Tibial nerve (tissue), 4 donors: Measurements from ENCODE around the gene HOXD13. TPM values are rescaled to one million over a fixed set of nuclear protein-coding genes. Genes with fewer than 3 reads are reported as not detected.

ENCODE experiments used
- DNase-seq, 2 donors: peaks; one replicate each; pipeline ENCODE4 v3.0.0-alpha.2; 2019; ENCODE audit warnings: low spot score in 2 of 2
- H3K27ac ChIP-seq, 4 donors: fragments of 200-600 bp; sonication (generic) in 3 of 4; one replicate each; pipeline ENCODE4 v1.5.1; 2017 to 2019; ENCODE audit warnings: mild to moderate bottlenecking in 1 of 4
- H3K27me3 ChIP-seq, 2 donors: fragments of 200-600 bp; sonication (generic) in 1 of 2; one replicate each; pipeline versions ENCODE4 v1.5.1 to v1.6.0; 2017 to 2019
- H3K36me3 ChIP-seq, 3 donors: fragments of 200-600 bp; sonication (generic); one replicate each; pipeline ENCODE4 v1.5.1; 2018 to 2019
- H3K4me1 ChIP-seq, 4 donors: fragments of 200-600 bp; sonication (generic) in 3 of 4; one replicate each; pipeline ENCODE4 v1.5.1; 2017 to 2019
- H3K4me3 ChIP-seq, 4 donors: fragments of 200-600 bp; sonication (generic) in 3 of 4; one replicate each; pipeline ENCODE4 v1.5.1; 2017 to 2019; ENCODE audit warnings: mild to moderate bottlenecking in 1 of 4, moderate library complexity in 1 of 4
- H3K9me3 ChIP-seq, 4 donors: fragments of 200-600 bp; sonication (generic) in 3 of 4; one replicate each; pipeline ENCODE4 v1.5.1; 2017 to 2019
- CTCF ChIP-seq, 5 experiments: fragments of 200-600 bp in 3 of 5; fragments of 450-650 bp in 2 of 5; sonication (generic) in 3 of 5; IDR thresholded peaks; one replicate each; pipeline ENCODE4 v1.5.1; 2016 to 2019; ENCODE audit warnings: antibody characterized with exemption in 5 of 5, mild to moderate bottlenecking in 3 of 5, moderate library complexity in 2 of 5
- EP300 ChIP-seq, 2 donors: sonication (generic); formaldehyde crosslinking; IDR thresholded peaks; one replicate each; pipeline ENCODE4 v1.6.1; 2017; ENCODE audit warnings: antibody characterized with exemption in 2 of 2, mild to moderate bottlenecking in 1 of 2
- POLR2A ChIP-seq, 2 donors: fragments of 450-650 bp; IDR thresholded peaks; one replicate each; pipeline ENCODE4 v1.6.1; 2017; ENCODE audit warnings: antibody characterized with exemption in 2 of 2, mild to moderate bottlenecking in 2 of 2, moderate library complexity in 2 of 2
- WGBS, 2 donors: methylation state at CpG; one replicate each; pipeline ENCODE4 v1.1.5; 2018; 5-methylcytosine and 5-hydroxymethylcytosine counted together
- total RNA-seq, 4 donors: library from RNA; depleted of rRNA; stranded (reverse); fragments of >200 nt; gene quantifications; one replicate each; pipeline ENCODE4 v1.1.0, GENCODE V29; 2016

The HOXD13 gene
- total RNA-seq, 4 donors from 2014 or later: 0.21 TPM; not detected in 3

GRCh38 chr2:176074919-176075425, 17.5 kb upstream of the HOXD13 start:
- Histone ChIP-seq H3K4me1 (peaks cover 0 to 31% (median 0%) of the 10 kb centered on the region in 4 donors), H3K27ac (no peak overlapping the region), H3K4me3 (no peak overlapping the region), H3K9me3 (no peaks in the 10 kb centered on the region), H3K36me3 (no peaks in the 10 kb centered on the region), H3K27me3 (peaks cover 7 to 100% of the 10 kb centered on the region in 2 donors)
- 27 to 33% methylated on average over 7 of the region's 7 CpGs for WGBS, 2 donors
- TF ChIP-seq EP300 (IDR thresholded peaks at IDR 0.05): no peak
- TF ChIP-seq CTCF (IDR thresholded peaks at IDR 0.05): no peak
- TF ChIP-seq POLR2A (IDR thresholded peaks at IDR 0.05): no peak
- DNase-seq: no peak

- Histone ChIP-seq H3K36me3 (no peaks in the 10 kb centered on the region), H3K27me3 (peaks cover 7 to 97% of the 10 kb centered on the region in 2 donors), H3K27ac (no peak overlapping the region), H3K4me1 (peaks cover 0 to 34% (median under 1%) of the 10 kb centered on the region in 4 donors), H3K9me3 (no peaks in the 10 kb centered on the region), H3K4me3 (no peak overlapping the region)
- no peak for DNase-seq
- 10% methylated on average over 15 of the region's 15 CpGs for whole genome bisulfite sequencing, 2 donors
- no peak for TF ChIP-seq POLR2A (IDR thresholded peaks at IDR 0.05)
- TF ChIP-seq EP300 (IDR thresholded peaks at IDR 0.05): peak in 1 of 2 donors; percentile 21
These were observed 17.0 kb upstream of the HOXD13 start for GRCh38 chr2:176075481-176075880.

DNA sequence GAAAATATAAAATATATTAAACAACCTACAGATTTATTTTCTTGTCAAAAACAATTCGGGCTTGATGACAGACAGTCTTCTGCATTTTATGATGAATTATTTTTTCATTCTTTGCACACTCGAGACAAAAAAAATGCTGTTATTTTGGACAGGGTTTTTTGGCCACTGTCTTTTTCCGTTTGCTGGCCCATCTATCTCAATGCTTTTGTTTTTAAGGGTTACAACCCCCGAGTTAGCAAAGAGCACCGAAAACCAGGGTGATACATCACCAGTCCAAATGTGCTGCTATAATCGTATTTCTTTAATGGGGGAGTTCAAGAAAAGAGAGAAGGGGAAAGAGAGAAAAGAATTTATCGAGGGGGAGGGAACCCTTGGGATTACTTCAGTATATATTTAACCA, 16.5 kb upstream of the HOXD13 start:
- no peak for DNase-seq
- TF ChIP-seq EP300 (IDR thresholded peaks at IDR 0.05) (no peak), POLR2A (IDR thresholded peaks at IDR 0.05) (no peak), CTCF (IDR thresholded peaks at IDR 0.05) (no peak)
- 17 to 18% methylated on average over 7 of the region's 7 CpGs for WGBS, 2 donors

GRCh38 chr2:176076796-176077195, 15.7 kb upstream of the HOXD13 start:
- TF ChIP-seq CTCF (IDR thresholded peaks at IDR 0.05) (no peak), EP300 (IDR thresholded peaks at IDR 0.05) (no peak), POLR2A (IDR thresholded peaks at IDR 0.05) (no peak)

More for the DNA sequence above, 16.5 kb upstream of the HOXD13 start:
- Histone ChIP-seq H3K27ac (no peak overlapping the region), H3K4me3 (no peak overlapping the region), H3K4me1 (peaks cover 0 to 40% (median 2%) of the 10 kb centered on the region in 4 donors), H3K36me3 (no peaks in the 10 kb centered on the region), H3K27me3 (peaks cover 8 to 97% of the 10 kb centered on the region in 2 donors), H3K9me3 (no peaks in the 10 kb centered on the region)

GRCh38 chr2:176078541-176079284, 13.8 kb upstream of the HOXD13 start:
- Histone ChIP-seq H3K27me3 (peaks cover 21 to 97% of the 10 kb centered on the region in 2 donors), H3K9me3 (no peaks in the 10 kb centered on the region), H3K36me3 (no peaks in the 10 kb centered on the region), H3K27ac (no peak overlapping the region), H3K4me1 (peaks cover 0 to 47% (median 2%) of the 10 kb centered on the region in 4 donors), H3K4me3 (no peak overlapping the region)
- no peak for DNase-seq
- TF ChIP-seq CTCF (IDR thresholded peaks at IDR 0.05) (no peak), EP300 (IDR thresholded peaks at IDR 0.05) (peak in 1 of 2 donors; percentile 13)
- WGBS, 2 donors: 8% methylated on average over 25 of the region's 25 CpGs

More at GRCh38 chr2:176076796-176077195, 15.7 kb upstream of the HOXD13 start:
- H3K36me3 ChIP-seq: no peaks in the 10 kb centered on the region
- H3K27me3 ChIP-seq: peaks cover 13 to 97% of the 10 kb centered on the region in 2 donors
- H3K9me3 ChIP-seq: no peaks in the 10 kb centered on the region
- H3K4me1 ChIP-seq: peaks cover 0 to 41% (median 2%) of the 10 kb centered on the region in 4 donors
- 21 to 31% methylated on average over 2 of the region's 2 CpGs for WGBS, 2 donors
- no peak for DNase-seq
- no peak overlapping the region for H3K27ac ChIP-seq
- H3K4me3 ChIP-seq: no peak overlapping the region
